Forelimb muscle (tissue), 1 donor: ENCODE results near the gene TEX13D. TPM values are rescaled to one million over a fixed set of nuclear protein-coding genes. Genes with fewer than 3 reads are reported as not detected.

Source experiments
- DNase-seq: peaks from one replicate; pipeline ENCODE4 v3.0.0-alpha.2; 2013; ENCODE audit warnings: low read depth
- polyA plus RNA-seq: library from polyadenylated mRNA; unstranded; fragments of 120-200 nt; gene quantifications from one replicate; pipeline ENCODE4 v1.2.1, GENCODE V29; 2013; ENCODE audit not compliant: insufficient read length

The TEX13D gene
- polyA plus RNA-seq, 1 donor: not detected

DNA sequence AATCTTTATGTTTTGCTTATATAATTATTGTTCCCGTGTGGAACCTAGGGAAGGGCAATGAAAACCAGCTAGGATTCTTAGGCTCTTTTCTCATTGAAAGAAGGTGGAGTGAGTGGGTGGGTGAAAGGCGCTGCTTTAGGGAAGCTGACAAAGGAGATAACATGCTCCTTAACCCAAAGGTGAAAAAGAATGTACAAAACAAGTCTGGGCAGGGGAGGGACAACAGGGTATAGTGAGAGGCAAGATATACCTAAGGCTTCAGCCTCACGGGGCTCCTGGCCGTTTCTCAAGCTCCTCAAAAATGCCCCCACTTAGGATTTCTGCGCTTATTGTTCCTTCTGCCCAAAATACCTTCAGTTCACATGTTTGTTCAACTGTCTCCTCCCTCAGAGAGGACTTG is 15.7 kb downstream of the TEX13D start:
- no peak for DNase-seq

DNA sequence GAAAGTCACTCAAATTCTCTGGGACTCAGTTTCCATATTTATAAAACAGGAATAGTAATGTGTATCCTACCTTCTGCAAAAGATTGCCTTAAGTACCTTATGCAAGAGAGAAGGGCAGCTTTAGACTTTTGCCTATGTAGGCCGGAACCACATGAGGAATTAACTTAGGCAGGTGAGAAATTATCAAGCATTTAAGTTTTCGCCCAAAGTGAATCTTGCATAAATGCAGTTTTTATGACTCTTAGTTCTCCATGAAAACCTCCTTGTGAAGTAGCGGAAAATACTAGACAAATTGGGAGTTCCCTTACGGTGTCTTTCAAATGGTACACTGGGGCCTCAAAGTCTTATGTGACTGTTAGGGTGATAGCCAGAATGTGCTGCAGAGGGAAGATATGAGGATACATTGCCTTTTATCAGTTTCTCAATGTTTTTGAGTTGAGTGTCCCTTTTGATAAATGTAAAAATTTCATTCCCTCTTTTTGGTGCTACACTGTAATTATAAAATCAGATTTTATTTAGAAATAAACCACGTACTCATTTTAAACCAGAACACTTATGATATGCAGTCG is 16.5 kb downstream of the TEX13D start:
- no peak for DNase-seq

DNA sequence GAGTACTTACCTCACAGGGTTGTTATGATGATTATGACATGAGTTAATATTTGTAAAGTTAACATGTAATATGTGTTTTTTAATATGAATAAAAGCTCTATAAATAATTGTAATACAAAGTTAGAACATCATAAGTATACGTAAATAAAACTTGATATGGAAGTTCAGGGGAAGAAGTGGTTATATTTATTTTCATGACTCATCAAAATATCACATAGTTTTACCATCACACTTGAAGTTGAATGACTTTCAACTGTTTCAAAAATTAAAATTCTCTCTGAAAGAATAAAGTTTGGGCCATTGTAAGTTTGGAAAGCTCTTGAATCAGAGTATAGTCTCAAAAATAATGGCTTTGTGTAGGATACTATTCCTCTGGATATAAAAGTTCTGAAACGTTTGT is 22.2 kb downstream of the TEX13D start:
- DNase-seq: no peak

DNA sequence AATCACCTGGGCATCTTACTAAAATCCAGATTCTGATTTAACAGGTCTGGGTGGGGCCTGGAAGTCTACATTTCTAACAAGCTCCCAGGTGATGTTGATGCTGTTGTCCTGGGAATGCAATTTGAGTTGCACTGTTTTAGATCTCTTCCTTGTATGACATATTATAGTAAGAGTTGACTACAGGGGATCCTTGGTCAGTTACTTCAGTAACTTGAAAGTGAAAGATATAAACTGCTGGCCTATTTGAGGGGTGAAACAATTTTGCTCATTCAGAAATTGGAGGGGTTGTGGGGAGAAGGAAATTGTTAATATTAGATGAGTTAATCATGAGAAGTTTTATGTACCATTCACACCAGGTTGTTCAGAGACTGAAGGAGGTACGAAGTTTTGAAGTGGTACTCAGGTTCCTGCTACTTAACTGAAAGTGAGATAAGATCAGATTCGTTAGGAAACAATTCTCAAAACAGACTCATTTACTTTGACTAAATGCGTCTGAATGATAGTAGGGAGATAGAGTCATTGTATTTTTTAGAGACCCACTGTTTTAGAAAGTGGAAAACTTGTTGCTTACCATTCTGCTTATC is 26.4 kb downstream of the TEX13D start:
- DNase-seq: no peak

DNA sequence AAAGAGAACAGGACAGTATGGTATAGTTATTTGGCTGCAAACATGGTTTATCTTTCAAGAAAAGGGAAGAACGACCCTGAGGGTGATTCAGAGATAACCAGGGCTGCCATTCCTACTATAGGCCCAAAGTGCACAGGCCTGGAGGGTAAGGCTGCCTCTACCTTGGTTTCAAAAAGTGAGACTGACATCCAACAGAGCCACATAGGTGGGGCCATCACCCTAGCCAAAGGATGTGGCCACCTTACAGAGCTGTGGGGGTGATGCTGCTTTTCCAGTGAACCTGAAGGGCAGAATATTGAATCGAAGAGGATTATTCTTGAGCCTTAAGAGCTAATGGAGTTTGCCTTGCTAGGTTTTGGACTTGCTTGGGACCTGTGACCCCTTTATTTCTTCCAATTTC is 29.6 kb downstream of the TEX13D start:
- DNase-seq: no peak

DNA sequence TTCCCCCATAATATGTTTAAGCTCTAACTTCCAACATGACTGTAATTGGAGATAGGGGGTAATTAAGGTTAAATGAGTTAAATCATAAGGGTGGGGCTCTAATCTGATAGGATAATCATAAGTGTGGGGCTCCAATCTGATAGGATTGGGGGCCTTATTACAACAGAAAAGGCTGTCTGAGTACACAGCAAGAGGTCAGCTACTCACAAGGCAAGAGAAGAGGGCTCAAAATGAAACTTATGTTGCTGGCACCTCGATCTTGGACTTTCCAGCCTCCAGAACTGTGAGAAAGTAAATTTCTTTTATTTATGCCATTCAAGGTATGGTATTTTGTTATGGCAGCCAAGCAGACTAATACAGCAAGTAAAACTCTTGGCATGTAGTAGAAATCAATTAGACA is 30.3 kb downstream of the TEX13D start:
- DNase-seq: no peak

DNA sequence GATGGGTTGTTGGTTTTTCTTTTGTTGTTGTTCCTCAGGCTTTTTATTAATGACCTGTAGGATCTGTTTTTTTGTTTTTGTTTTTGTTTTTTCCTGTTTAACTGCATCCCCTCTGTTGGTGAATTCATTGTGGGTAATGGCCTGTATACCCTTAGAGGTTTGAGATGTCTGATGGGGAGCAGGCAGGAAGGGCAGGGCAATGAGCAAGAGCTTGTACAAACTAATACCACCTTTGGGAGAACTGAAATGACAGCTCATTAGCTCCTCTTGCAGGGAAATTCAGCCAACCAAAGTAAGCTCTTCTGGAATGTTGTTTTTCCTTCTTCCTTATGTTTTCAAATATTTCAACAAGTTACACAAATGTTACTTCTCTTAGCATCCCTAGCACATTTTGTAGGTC is 37.3 kb downstream of the TEX13D start:
- no peak for DNase-seq

DNA sequence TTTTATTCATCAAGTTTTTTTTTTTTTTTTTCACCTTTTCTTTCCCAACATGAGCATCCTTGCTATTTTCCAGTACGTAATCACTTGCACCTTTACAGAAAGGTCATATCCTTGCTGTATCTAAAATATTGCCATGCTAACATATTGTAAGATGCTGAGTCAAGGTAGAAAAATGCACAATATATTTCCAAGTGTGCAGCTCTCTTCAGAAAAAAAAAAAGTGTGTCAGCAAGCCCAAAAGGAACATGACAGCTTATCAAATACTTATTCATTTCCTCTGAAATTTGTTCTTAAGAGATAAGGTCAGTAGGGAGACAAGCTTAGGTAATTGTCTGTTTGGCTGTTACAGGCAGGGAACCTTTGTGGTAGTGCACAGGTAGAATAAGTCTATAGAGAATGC is 40.9 kb downstream of the TEX13D start:
- no peak for DNase-seq

DNA sequence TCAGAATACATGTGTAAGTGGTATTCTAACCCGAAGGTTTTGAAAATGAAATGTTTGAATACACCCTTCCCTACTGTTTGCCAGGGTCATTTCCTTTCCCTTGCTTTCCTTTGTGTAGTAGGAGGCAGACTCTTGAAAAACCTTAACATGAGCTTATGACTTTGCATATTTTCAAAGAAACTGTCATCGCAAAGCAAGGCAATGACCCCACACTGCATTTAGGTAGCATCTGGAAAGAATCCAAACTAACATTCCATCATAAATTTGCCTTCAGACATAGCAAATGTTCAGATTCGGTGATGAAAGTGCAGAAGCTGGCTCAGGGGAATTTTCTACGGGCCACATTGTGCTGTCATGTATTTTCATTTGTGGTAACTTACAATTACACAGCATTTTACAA is 46.2 kb downstream of the TEX13D start:
- DNase-seq: no peak

DNA sequence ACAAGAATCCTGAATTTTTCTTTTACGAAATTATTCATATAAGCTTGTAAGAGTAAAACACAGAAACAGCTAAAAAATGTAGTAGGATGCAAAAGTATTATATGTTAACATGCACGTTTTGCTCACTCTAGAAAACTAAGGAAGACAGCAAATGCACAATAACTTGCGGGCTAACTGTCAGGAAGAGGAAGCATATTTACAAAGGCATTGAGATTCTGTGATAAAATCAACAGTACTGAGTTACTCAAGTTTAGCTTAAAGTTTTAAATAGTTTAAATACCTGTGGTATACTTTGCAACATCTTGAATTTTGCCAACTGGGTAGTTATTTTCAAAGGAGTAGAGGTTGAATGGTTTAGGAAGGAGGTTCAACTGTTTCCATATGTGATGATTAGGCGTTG is 50.9 kb downstream of the TEX13D start:
- DNase-seq: no peak

DNA sequence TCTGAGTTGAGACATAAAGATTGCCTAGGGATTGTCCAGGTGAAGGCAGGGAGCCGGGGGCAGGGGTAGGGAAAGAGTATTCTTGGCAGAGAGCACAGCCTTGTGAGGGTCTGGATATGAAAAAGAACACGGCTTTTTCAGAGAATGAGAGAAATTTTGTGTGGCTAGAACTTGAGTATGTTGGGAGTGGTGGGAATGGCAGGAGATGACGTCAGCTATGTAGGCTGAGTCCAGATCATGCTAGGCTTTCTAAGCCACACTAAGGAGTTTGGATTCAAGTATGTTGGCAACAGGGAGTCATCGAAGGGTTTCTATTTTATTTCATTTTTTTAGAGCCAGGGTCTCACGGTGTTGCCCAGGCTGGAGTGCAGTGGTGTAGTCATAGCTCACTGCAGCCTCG is 53.9 kb downstream of the TEX13D start:
- DNase-seq: no peak

Other genes starting within 250 kb of the TEX13D start
- 3.3 TPM for gene SH2D1A, start 13.9 kb downstream of the TEX13D start, polyA plus RNA-seq